SK-N-MC (cell line): ENCODE data around the gene LCE5A.

Experiments
- DNase-seq: peaks from one replicate; pipeline ENCODE4 v3.0.0-alpha.2; 2011; ENCODE audit warnings: low read depth, low spot score
- H3K27ac ChIP-seq: fragments of 200-600 bp; sonication (generic); 2 replicates; pipeline ENCODE4 v1.5.1; 2016; ENCODE audit warnings: mixed run types
- H3K36me3 ChIP-seq: fragments of 200-600 bp; sonication (generic); 2 replicates; pipeline ENCODE4 v1.6.1; 2017; ENCODE audit warnings: antibody characterized with exemption, low read length, mixed read lengths; ENCODE audit not compliant: insufficient read depth
- H3K4me3 ChIP-seq: fragments of 200-600 bp; sonication (generic); 2 replicates; pipeline ENCODE4 v1.5.1; 2016
- H3K9ac ChIP-seq: fragments of 200-600 bp; sonication (generic); 2 replicates; pipeline ENCODE4 v1.8.0; 2017; ENCODE audit warnings: mixed run types, mixed read lengths; ENCODE audit not compliant: insufficient read length
- H3K9me3 ChIP-seq: fragments of 200-600 bp; sonication (generic); 2 replicates; pipeline ENCODE4 v1.6.1; 2017; ENCODE audit warnings: low read depth, mild to moderate bottlenecking, antibody characterized with exemption, low read length, moderate library complexity, mixed read lengths
- EZH2 ChIP-seq: fragments of 200-600 bp; sonication (generic); IDR thresholded peaks from one replicate; pipeline ENCODE4 v1.6.1; 2017; ENCODE audit warnings: antibody characterized with exemption
- FOXP2 ChIP-seq: optimal IDR thresholded peaks from 2 replicates; pipeline ENCODE3; 2011; ENCODE audit warnings: mild to moderate bottlenecking, moderate library complexity; ENCODE audit not compliant: insufficient read depth; ENCODE audit errors: extremely low read length, control extremely low read depth
- POLR2AphosphoS5 ChIP-seq: IDR thresholded peaks from 2 replicates; pipeline ENCODE4 v1.6.1; 2012; ENCODE audit warnings: mild to moderate bottlenecking, low read depth, low read length, borderline replicate concordance

LCE5A gene

DNA sequence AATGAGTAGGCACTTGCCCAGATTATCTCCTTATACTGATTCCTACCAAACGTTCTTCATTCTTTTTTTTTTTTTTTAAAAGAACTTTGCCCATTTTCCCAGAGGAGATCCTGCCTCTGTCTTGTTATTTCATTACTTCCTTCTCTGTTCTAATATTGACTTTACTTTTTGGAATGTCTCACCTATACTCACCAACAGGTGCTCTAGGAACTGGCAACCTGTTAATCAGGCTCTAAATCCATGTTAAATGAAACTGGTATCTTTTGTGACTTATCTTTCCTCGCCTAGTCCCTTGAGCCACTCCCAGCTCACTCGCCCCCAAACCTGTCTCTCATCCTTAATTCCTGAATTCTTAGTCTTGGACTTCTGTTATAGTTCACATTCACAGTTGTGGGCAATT, 2.5 kb downstream of the LCE5A start:
- Histone ChIP-seq H3K4me3 (no peak overlapping the region), H3K36me3 (no peaks in the 10 kb centered on the region), H3K27ac (no peak overlapping the region), H3K9ac (no peak overlapping the region), H3K9me3 (no peaks in the 10 kb centered on the region)
- DNase-seq, result no peak
- TF ChIP-seq EZH2 (no peak), POLR2AphosphoS5 (no peak), FOXP2 (no peak)

DNA sequence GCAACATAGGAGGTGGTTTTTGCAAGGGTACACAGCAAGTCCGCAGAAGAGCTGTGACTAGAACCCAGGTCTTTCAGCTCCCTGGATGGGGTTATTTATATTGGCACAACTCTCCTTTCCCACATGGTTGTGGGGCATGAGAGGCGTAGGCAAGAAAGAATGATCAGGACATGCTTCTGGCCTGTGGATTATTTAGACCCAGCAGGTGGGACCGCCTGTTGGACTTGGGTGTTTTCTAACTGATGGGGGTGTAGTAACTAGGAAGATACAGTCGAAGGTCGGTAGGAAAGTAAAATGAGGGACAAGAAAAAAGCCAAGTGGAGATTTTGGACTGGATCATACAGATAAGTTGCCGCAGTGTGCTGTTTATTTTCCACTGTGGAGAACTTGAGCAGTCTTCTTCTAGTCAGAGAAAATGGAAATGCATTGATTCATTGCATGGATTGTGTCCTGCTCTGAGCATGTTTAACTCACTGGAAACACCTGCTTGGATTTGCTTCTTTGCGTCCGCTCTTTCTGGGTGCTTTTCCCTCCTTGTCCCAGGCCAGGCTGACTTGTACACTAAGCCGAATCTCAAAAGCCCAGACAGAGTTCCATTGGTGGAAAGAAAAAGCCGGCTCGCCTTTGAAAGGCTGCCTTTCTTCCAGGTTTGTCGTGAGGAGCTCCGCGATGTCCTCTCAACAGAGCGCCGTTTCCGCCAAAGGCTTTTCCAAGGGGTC, 4.3 kb downstream of the LCE5A start:
- no peaks in the 10 kb centered on the region for H3K9me3 ChIP-seq
- H3K27ac ChIP-seq, result no peak overlapping the region
- TF ChIP-seq FOXP2 (no peak), POLR2AphosphoS5 (no peak), EZH2 (no peak)
- no peak overlapping the region for H3K9ac ChIP-seq
- H3K4me3 ChIP-seq, result no peak overlapping the region
- H3K36me3 ChIP-seq, result no peaks in the 10 kb centered on the region
- no peak for DNase-seq

DNA sequence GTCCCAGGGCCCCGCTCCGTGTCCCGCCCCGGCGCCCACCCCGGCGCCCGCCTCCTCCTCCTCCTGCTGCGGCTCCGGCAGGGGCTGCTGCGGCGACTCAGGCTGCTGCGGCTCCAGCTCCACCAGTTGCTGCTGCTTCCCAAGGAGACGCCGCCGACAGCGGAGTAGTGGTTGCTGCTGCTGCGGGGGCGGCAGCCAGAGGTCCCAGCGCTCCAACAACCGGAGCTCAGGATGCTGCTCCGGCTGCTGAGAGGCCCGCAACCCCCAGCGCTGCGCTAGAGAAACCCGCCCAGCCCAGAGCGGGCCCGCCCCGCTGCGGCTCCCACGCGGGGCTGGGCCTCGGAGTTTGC, 4.8 kb downstream of the LCE5A start:
- no peaks in the 10 kb centered on the region for H3K9me3 ChIP-seq
- H3K4me3 ChIP-seq, result no peak overlapping the region
- H3K27ac ChIP-seq, result no peak overlapping the region
- TF ChIP-seq EZH2 (peak; percentile 75), POLR2AphosphoS5 (no peak)
- no peaks in the 10 kb centered on the region for H3K36me3 ChIP-seq
- H3K9ac ChIP-seq, result no peak overlapping the region
- no peak for DNase-seq

DNA sequence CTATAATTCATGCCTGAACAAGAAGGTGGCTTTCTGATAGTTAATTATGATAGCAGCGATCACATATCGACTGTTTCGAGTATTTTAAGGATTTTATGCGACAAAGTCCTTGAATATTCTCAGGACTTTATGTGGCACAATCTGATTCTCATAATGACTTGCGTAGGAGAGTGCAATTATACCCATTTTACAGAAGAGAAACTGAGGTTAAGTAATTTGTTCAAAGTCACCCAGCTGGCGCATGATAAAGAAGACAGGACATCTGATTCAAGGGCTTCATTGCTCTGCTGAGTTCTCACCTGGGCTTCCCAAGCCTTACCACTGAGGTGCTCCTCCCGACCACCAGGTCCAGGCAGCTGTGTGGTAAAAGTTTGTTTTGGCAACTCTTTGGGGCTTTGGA, 5.5 kb downstream of the LCE5A start:
- Histone ChIP-seq H3K27ac (no peak overlapping the region), H3K4me3 (no peak overlapping the region), H3K9me3 (no peaks in the 10 kb centered on the region), H3K36me3 (no peaks in the 10 kb centered on the region), H3K9ac (no peak overlapping the region)
- DNase-seq, result no peak
- TF ChIP-seq FOXP2 (no peak), POLR2AphosphoS5 (no peak), EZH2 (no peak)

DNA sequence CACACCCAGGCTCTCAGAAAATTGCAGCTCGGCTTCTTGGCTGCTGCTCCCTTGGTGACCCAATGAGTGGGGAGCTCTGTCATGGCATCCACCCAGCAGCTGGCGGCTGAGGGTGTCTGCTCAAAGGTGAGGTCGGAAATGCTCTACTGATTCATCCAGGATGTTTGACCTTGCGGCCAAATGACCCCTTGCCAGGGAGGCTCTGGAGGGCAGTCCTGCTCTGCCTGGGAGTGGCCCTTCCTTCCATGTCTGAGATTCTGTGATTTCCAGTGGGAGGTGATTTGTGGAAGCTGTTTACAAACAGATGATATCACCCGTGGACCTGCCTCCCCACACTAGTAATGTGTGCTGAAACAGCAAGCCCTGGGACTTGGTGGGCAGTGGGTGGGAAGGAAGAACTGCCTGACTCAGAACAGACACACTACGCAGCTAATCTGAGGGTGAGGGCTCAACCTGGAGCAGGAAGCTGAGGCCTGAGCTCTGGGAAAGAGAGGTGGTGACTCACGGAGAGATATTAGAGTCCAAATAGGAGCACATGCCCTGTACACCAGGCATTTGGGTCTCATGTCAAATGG, 6.7 kb downstream of the LCE5A start:
- no peak overlapping the region for H3K4me3 ChIP-seq
- DNase-seq, result no peak
- no peak overlapping the region for H3K9ac ChIP-seq
- no peaks in the 10 kb centered on the region for H3K9me3 ChIP-seq
- no peak for TF ChIP-seq POLR2AphosphoS5
- H3K27ac ChIP-seq, result no peak overlapping the region
- H3K36me3 ChIP-seq, result no peaks in the 10 kb centered on the region

DNA sequence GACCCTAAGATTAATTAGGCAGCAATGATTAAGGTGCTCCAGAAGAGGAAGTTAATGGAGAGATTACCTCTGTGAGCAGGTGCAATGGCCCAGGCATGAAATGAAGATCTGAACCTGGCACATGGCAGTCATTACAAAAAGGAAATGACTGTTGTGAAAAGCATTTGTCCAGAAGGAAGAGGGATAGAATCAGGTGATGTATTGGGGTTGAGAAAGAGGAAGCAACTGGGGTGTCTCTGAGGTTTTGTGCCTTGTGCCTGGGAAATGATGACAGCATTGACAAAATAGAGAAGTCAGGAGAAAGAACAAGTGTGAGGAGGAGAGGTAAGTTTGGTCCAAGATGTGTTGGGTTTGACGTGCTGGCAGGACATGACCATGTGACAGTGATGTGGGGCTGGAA, 9.2 kb downstream of the LCE5A start:
- TF ChIP-seq EZH2 (no peak), POLR2AphosphoS5 (no peak), FOXP2 (no peak)
- Histone ChIP-seq H3K36me3 (no peaks in the 10 kb centered on the region), H3K27ac (no peak overlapping the region), H3K9ac (no peak overlapping the region), H3K4me3 (no peak overlapping the region), H3K9me3 (no peaks in the 10 kb centered on the region)
- DNase-seq, result no peak

GRCh38 chr1:152520561-152521090, 10.0 kb downstream of the LCE5A start:
- TF ChIP-seq FOXP2, result no peak
- no peak overlapping the region for H3K27ac ChIP-seq
- H3K9me3 ChIP-seq, result no peaks in the 10 kb centered on the region
- DNase-seq, result no peak
- H3K36me3 ChIP-seq, result no peaks in the 10 kb centered on the region
- H3K4me3 ChIP-seq, result no peak overlapping the region
- H3K9ac ChIP-seq, result no peak overlapping the region

GRCh38 chr1:152525080-152525641, 14.6 kb downstream of the LCE5A start:
- no peak overlapping the region for H3K9ac ChIP-seq

GRCh38 chr1:152533327-152533938, 22.8 kb downstream of the LCE5A start:
- H3K9me3 ChIP-seq, result no peaks in the 10 kb centered on the region
- no peak for DNase-seq
- TF ChIP-seq POLR2AphosphoS5, result no peak
- no peak for TF ChIP-seq FOXP2
- TF ChIP-seq EZH2, result no peak
- no peak overlapping the region for H3K4me3 ChIP-seq
- H3K27ac ChIP-seq, result no peak overlapping the region
- H3K36me3 ChIP-seq, result no peaks in the 10 kb centered on the region
- H3K9ac ChIP-seq, result no peak overlapping the region

More at GRCh38 chr1:152525080-152525641, 14.6 kb downstream of the LCE5A start:
- Histone ChIP-seq H3K9me3 (no peaks in the 10 kb centered on the region), H3K4me3 (no peak overlapping the region), H3K27ac (no peak overlapping the region), H3K36me3 (no peaks in the 10 kb centered on the region)
- TF ChIP-seq POLR2AphosphoS5 (no peak), EZH2 (no peak), FOXP2 (no peak)
- no peak for DNase-seq
